H9 (cell line): Measurements from ENCODE around the gene PNMA1. TPM values are rescaled to one million over a fixed set of nuclear protein-coding genes. Genes with fewer than 3 reads are reported as not detected.

Experiments used
- DNase-seq: peaks from one replicate; pipeline ENCODE4 v3.0.0-alpha.2; 2017
- H2AFZ ChIP-seq: one replicate; pipeline ENCODE4 v1.6.1; 2013; ENCODE audit warnings: mild to moderate bottlenecking, low read length, control low read depth, moderate library complexity
- H2AK5ac ChIP-seq: 2 replicates; pipeline ENCODE4 v1.6.1; 2013; ENCODE audit warnings: low read length, control low read depth, mixed read lengths; ENCODE audit not compliant: insufficient read length
- H2BK120ac ChIP-seq: one replicate; pipeline ENCODE4 v1.6.1; 2013; ENCODE audit warnings: low read depth, mild to moderate bottlenecking, low read length, control low read depth, inconsistent platforms; ENCODE audit not compliant: poor library complexity, severe bottlenecking
- H2BK12ac ChIP-seq: 2 replicates; pipeline ENCODE4 v1.6.1; 2013; ENCODE audit warnings: low read length, control low read depth, mixed read lengths, low read depth; ENCODE audit not compliant: insufficient read length
- H2BK15ac ChIP-seq: 2 replicates; pipeline ENCODE4 v1.6.1; 2013; ENCODE audit warnings: low read depth, low read length, control low read depth
- H2BK20ac ChIP-seq: one replicate; pipeline ENCODE4 v1.6.1; 2013; ENCODE audit warnings: low read depth, mild to moderate bottlenecking, low read length, control low read depth, inconsistent platforms; ENCODE audit not compliant: poor library complexity, severe bottlenecking
- H2BK5ac ChIP-seq: 2 replicates; pipeline ENCODE4 v1.6.1; 2013; ENCODE audit warnings: low read length, control low read depth, mixed read lengths; ENCODE audit not compliant: insufficient read length
- H3K14ac ChIP-seq: 2 replicates; pipeline ENCODE4 v1.6.1; 2013; ENCODE audit warnings: low read length, control low read depth; ENCODE audit not compliant: insufficient read depth
- H3K18ac ChIP-seq: 2 replicates; pipeline ENCODE4 v1.6.1; 2013; ENCODE audit warnings: low read depth, mild to moderate bottlenecking, mixed read lengths, low read length, control low read depth; ENCODE audit not compliant: insufficient read length
- H3K23ac ChIP-seq: 2 replicates; pipeline ENCODE4 v1.6.1; 2013; ENCODE audit warnings: low read length, control low read depth, mixed read lengths, low read depth; ENCODE audit not compliant: insufficient read length
- H3K23me2 ChIP-seq: 2 replicates; pipeline ENCODE4 v1.6.1; 2013; ENCODE audit warnings: low read depth, mild to moderate bottlenecking, mixed read lengths, low read length, control low read depth; ENCODE audit not compliant: insufficient read length, poor library complexity, severe bottlenecking
- H3K27ac ChIP-seq: 2 replicates; pipeline ENCODE4 v1.5.1; 2013; ENCODE audit warnings: low read length, control low read depth, mixed read lengths, low read depth; ENCODE audit not compliant: insufficient read length
- H3K27me3 ChIP-seq: 2 replicates; pipeline ENCODE4 v1.6.1; 2013; ENCODE audit warnings: low read length, control low read depth, inconsistent platforms; ENCODE audit not compliant: insufficient read depth
- H3K4ac ChIP-seq: 2 replicates; pipeline ENCODE4 v1.6.1; 2013; ENCODE audit warnings: low read depth, mild to moderate bottlenecking, control low read depth, inconsistent platforms, low read length, moderate library complexity
- H3K4me1 ChIP-seq: 2 replicates; pipeline ENCODE4 v1.6.1; 2013; ENCODE audit warnings: low read length, control low read depth, inconsistent platforms; ENCODE audit not compliant: insufficient read depth
- H3K4me2 ChIP-seq: 2 replicates; pipeline ENCODE4 v1.6.1; 2013; ENCODE audit warnings: low read length, control low read depth, mixed read lengths; ENCODE audit not compliant: insufficient read length, insufficient read depth
- H3K56ac ChIP-seq: 2 replicates; pipeline ENCODE4 v1.6.1; 2013; ENCODE audit warnings: low read depth, mild to moderate bottlenecking, mixed read lengths, low read length, control low read depth; ENCODE audit not compliant: insufficient read length
- H3K79me1 ChIP-seq: 2 replicates; pipeline ENCODE4 v1.6.1; 2013; ENCODE audit warnings: low read depth, mild to moderate bottlenecking, moderate library complexity, low read length, control low read depth, inconsistent platforms; ENCODE audit not compliant: insufficient read depth, poor library complexity, severe bottlenecking
- H3K79me2 ChIP-seq: 2 replicates; pipeline ENCODE4 v1.6.1; 2013; ENCODE audit warnings: low read length, control low read depth, inconsistent platforms; ENCODE audit not compliant: insufficient read depth
- H3K9ac ChIP-seq: 2 replicates; pipeline ENCODE4 v1.6.1; 2013; ENCODE audit warnings: low read length, control low read depth, mixed read lengths; ENCODE audit not compliant: insufficient read length; ENCODE audit errors: extremely low read depth
- H3K9me3 ChIP-seq: one replicate; pipeline ENCODE4 v1.6.1; 2013; ENCODE audit warnings: low read depth, low read length, inconsistent platforms; ENCODE audit not compliant: control insufficient read depth
- H3T11ph ChIP-seq: one replicate; pipeline ENCODE4 v1.6.1; 2013; ENCODE audit warnings: mild to moderate bottlenecking, low read length, control low read depth, inconsistent platforms
- H4K20me1 ChIP-seq: one replicate; pipeline ENCODE4 v1.6.1; 2013; ENCODE audit not compliant: control insufficient read depth, insufficient read length, insufficient read depth
- H4K5ac ChIP-seq: 2 replicates; pipeline ENCODE4 v1.6.1; 2013; ENCODE audit warnings: low read depth, mild to moderate bottlenecking, mixed read lengths, low read length, control low read depth; ENCODE audit not compliant: insufficient read length
- H4K8ac ChIP-seq: replicated peaks from 2 replicates; pipeline ENCODE4 v1.6.1; 2013; ENCODE audit warnings: low read length, control low read depth, mixed read lengths, low read depth; ENCODE audit not compliant: insufficient read length
- H4K91ac ChIP-seq: 2 replicates; pipeline ENCODE4 v1.6.1; 2013; ENCODE audit warnings: low read depth, mild to moderate bottlenecking, moderate library complexity, mixed read lengths, low read length, control low read depth; ENCODE audit not compliant: insufficient read length
- H3K27ac Mint-ChIP-seq, 3 experiments: 2 replicates in 2 of 3; 3 replicates in 1 of 3; pipeline ENCODE4 v1.8.0; 2020 to 2021; ENCODE audit warnings: mixed read lengths in 3 of 3, mild to moderate bottlenecking in 1 of 3, moderate library complexity in 1 of 3
- H3K27me3 Mint-ChIP-seq: 2 replicates; pipeline ENCODE4 v1.8.0; 2021; ENCODE audit warnings: low read depth, mild to moderate bottlenecking, moderate library complexity, mixed read lengths
- H3K36me3 Mint-ChIP-seq, 3 experiments: 2 replicates in 2 of 3; 3 replicates in 1 of 3; pipeline ENCODE4 v1.8.0; 2020 to 2021; ENCODE audit warnings: low read depth in 3 of 3, mixed read lengths in 3 of 3; ENCODE audit not compliant: insufficient read depth in 1 of 3
- H3K4me1 Mint-ChIP-seq, 2 experiments: 2 replicates each; pipeline ENCODE4 v1.8.0; 2020; ENCODE audit warnings: mixed read lengths in 2 of 2
- H3K4me3 Mint-ChIP-seq, 2 experiments: 2 replicates in 1 of 2; 3 replicates in 1 of 2; pipeline ENCODE4 v1.8.0; 2020 to 2021; ENCODE audit warnings: mild to moderate bottlenecking in 2 of 2, mixed read lengths in 2 of 2, moderate library complexity in 1 of 2
- H3K9me3 Mint-ChIP-seq, 2 experiments: 2 replicates in 1 of 2; 3 replicates in 1 of 2; pipeline ENCODE4 v1.8.0; 2020; ENCODE audit warnings: mild to moderate bottlenecking in 2 of 2, mixed read lengths in 2 of 2, moderate library complexity in 1 of 2
- WGBS: extraction: QIAGEN DNeasy Blood & Tissue Kit; methylation state at CpG from one replicate; pipeline ENCODE4 v1.1.7; 2013; ENCODE audit warnings: missing lambda C conversion rate, low lambda C conversion rate, mixed read lengths; ENCODE audit not compliant: insufficient read length; ENCODE audit errors: extremely low coverage; 5-methylcytosine and 5-hydroxymethylcytosine counted together
- total RNA-seq: library from RNA; stranded (reverse); gene quantifications from 2 replicates; pipeline ENCODE4 v1.2.1, GENCODE V29; 2021
- TF ChIP-seq, protein P1 (sequence below): fragments of 200-600 bp; sonication (generic); conservative IDR thresholded peaks from 3 replicates; pipeline ENCODE4 v1.8.0; 2021; ENCODE audit warnings: antibody characterized with exemption, mild to moderate bottlenecking

PNMA1 gene
- total RNA-seq, 1 experiment from 2014 or later = 56.1 TPM

DNA sequence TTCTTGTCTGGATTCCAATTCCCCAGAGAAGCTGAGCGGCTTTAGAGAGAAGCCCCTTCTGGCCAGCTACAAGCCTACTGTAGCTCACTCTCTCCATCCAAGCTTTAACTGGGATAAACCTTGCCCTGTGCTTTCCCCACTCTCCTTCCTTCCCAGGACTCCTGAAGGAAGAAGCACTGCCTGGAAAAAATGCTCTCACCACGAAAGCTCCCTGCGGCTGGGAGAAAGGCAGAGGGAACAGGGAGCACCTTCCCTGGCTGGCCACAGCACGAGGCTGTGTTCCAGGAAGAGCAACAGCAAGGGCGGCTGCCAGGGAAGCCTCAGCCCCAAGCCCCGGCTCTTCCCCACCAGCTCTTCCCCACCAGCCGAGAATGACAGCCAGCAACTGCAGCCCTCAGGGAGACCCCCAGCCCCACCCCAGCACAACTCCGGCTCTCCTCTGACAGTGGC, 40.8 kb upstream of the PNMA1 start:
- Histone ChIP-seq H4K20me1 (peaks cover 2% of the 10 kb centered on the region), H2BK20ac (no peak overlapping the region), H2BK5ac (no peak overlapping the region), H3K18ac (no peak overlapping the region), H3K14ac (no peak overlapping the region), H3K79me1 (no peaks in the 10 kb centered on the region), H3T11ph (no peak overlapping the region), H2BK15ac (no peak overlapping the region), H3K4ac (no peak overlapping the region), H4K8ac (no peak overlapping the region), H3K79me2 (peaks cover 3% of the 10 kb centered on the region; the same call in 1 of the 2 replicates), H3K23me2 (peaks cover 12% of the 10 kb centered on the region), H3K9ac (no peak overlapping the region), H4K5ac (no peak overlapping the region), H3K27me3 (no peaks in the 10 kb centered on the region; the same call in 1 of the 2 replicates), H3K23ac (no peak overlapping the region), H3K27ac (no peak overlapping the region), H4K91ac (no peak overlapping the region), H2AFZ (no peak overlapping the region), H3K4me2 (no peak overlapping the region), H2AK5ac (no peak overlapping the region), H3K56ac (no peak overlapping the region), H3K9me3 (no peaks in the 10 kb centered on the region), H2BK120ac (no peak overlapping the region), H3K4me1 (peaks cover 3% of the 10 kb centered on the region; the same call in 1 of the 2 replicates), H2BK12ac (no peak overlapping the region)
- Mint-ChIP-seq H3K4me1 (peaks cover 38 to 53% of the 10 kb centered on the region in 2 experiments), H3K36me3 (no peaks in the 10 kb centered on the region), H3K4me3 (no peak overlapping the region), H3K27ac (peak overlapping the region in 1 of 3 experiments; percentile 61; a peak in 3 of 7 replicates), H3K27me3 (peaks cover 12% of the 10 kb centered on the region), H3K9me3 (no peaks in the 10 kb centered on the region)
- TF ChIP-seq, protein P1, sequence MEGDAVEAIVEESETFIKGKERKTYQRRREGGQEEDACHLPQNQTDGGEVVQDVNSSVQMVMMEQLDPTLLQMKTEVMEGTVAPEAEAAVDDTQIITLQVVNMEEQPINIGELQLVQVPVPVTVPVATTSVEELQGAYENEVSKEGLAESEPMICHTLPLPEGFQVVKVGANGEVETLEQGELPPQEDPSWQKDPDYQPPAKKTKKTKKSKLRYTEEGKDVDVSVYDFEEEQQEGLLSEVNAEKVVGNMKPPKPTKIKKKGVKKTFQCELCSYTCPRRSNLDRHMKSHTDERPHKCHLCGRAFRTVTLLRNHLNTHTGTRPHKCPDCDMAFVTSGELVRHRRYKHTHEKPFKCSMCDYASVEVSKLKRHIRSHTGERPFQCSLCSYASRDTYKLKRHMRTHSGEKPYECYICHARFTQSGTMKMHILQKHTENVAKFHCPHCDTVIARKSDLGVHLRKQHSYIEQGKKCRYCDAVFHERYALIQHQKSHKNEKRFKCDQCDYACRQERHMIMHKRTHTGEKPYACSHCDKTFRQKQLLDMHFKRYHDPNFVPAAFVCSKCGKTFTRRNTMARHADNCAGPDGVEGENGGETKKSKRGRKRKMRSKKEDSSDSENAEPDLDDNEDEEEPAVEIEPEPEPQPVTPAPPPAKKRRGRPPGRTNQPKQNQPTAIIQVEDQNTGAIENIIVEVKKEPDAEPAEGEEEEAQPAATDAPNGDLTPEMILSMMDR = no peak
- peak; percentile 28 for DNase-seq
- WGBS = no CpG with 5 or more reads among the region's 8 CpGs
